HG03520 (cell line): Measurements from ENCODE around the gene VSTM2B.

Experiments
- ATAC-seq: cut with Tn5 transposase; IDR thresholded peaks from one replicate; pipeline ENCODE4 v1.9.1; 2021; ENCODE audit warnings: mild to moderate bottlenecking, moderate library complexity; ENCODE audit not compliant: unreplicated experiment

VSTM2B gene

DNA sequence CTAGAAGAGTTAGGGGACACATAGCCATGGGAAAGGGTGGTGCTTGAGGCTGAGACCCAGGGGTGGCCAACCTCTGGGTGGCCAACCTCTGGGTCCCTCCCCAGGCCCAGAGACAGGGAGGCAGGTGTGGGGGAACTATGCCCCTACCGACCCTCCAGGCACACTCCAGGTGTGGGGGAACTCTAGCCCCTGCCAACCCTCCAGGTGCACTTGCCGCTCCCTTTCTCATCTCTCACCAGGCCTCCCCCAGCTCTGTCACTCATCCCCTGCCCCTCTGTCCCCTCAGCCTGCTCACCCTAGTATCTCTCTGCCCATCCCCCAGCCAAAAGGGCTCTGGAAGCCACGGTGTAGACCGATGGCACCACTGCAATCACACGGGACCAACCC, 10.6 kb upstream of the VSTM2B start:
- no peak for ATAC-seq

DNA sequence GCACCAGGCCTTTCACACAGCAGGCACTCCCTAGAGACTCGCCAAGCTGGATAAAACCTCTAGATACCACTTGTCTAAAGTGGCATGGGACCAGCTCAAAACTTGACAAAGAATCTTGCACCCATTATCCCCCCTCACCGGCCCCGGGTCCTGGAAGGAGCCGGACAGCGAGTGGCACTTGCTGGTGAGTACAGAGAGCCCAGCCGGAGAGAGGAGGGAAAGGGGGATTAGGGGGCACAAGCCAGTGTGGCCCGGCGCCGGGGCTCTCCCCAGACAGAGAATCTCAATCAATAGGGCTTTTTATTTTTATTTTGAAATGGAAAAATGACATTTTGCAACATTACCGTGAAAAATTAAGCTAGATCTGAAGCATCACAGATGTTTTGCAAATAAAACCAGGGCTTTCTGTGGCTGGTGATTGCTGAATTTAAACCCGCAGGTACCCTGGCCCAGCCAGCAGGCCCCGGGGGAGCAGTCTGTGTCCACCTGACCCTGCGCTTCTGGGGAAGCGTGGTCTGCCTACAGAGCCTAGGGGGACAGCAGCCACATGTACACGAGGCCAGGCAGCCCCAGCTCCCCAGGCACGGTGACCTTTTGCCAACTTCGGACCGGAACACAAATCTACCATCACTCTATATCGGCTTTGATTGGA, 10.0 kb upstream of the VSTM2B start:
- ATAC-seq, result no peak

DNA sequence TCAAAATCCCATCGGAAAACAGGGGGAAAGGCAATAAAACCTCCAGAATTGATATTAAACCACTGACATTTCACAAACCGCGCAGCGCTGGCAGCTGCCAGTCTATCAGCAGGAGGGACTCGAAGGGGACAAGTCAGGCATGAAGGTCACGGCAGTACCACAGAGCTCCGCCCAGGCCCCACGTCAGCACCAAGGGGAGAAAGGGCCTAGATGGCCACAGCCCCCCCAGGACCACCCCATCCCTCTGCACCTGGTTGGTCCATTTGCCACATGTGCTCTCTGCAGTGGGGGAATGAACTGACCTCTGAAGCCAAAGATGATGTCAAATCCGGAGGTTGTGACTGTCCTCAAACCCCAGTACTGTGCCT, 9.5 kb upstream of the VSTM2B start:
- ATAC-seq, result no peak

DNA sequence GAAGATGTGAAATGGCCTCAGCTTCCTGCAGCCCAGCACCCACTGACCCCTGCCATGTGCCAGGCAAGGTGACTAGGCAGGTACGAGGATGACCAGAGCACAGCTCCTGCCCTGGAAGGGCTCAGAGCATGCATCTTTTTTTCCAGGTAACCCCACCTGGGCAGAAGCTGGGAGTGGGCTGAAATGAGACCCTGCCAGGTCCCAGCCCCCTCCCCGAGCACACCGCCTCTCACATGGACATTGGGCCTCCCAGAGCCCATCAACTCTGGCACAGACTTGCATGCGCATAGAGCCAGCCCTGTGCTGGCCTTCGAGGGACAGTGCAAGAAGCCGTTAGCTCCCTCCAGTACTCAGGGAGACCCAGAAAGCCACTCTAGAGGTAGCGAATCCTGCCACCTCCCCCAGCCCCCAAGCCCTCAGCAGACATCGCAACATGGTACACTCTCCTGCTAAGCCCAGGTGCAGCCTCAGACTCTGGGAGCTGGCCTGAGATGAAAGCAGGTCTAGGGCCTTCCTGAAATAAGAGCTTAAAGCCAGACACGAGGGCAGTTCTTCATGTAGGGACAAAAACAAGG, 8.9 kb upstream of the VSTM2B start:
- ATAC-seq, result no peak

DNA sequence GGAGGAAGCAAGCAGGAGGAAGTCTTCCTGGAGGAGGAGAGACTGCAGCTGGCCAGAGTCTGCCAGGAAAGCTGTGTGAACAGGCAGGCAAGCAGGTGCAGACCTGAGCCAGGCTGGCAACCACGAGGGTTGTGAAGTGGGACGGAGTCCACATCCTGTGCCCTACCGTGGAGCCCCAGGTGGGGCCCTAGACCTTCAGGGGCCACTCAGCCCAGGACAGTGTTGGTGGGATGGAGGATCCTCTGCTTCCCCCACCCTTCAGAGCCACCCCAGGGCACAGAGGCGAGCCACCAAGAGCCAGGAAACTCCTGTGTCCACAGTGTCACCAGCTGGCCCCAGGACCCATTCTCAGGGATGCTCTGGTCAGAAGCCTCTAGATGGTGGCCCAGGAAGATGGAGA, 8.4 kb upstream of the VSTM2B start:
- no peak for ATAC-seq

DNA sequence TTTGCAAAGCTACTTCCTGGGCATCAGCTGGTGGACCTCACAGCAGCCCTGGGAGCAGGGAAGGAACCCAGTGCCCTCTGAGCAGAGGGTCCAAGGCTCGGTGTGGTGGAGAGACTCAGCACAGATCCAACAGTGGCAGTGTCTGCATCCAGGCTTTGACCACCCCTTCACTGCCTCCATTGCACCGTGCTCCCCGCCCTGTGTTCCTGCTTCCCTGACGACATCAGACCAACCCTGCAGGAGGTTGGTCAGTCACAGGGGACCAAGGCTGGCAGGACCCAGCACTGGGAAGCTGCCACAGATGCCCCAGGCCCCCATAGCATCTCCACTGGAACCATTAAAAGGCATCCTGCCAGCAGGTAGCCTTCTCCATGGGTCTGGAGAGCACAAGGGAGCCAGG, 7.8 kb upstream of the VSTM2B start:
- ATAC-seq, result no peak

DNA sequence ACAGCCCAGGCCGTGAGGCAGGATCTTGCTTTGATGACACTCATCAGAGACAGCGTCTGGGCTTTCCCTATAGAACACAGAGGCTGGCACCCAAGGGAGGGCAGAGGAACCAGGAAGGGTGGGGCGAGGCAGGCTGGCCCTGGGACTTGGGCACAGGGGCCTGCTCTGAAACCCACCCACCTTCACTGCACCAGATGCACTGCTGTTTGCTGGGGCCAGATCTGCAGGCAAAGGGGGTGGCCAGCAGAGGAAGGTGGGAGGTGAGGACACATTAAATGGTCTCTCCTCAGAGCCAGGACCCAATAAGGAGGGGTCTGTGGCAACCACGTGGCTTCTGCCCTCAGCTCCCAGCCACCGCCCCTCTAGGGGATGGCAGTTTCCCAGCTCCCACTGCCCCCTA, 6.6 kb upstream of the VSTM2B start:
- ATAC-seq, result no peak

DNA sequence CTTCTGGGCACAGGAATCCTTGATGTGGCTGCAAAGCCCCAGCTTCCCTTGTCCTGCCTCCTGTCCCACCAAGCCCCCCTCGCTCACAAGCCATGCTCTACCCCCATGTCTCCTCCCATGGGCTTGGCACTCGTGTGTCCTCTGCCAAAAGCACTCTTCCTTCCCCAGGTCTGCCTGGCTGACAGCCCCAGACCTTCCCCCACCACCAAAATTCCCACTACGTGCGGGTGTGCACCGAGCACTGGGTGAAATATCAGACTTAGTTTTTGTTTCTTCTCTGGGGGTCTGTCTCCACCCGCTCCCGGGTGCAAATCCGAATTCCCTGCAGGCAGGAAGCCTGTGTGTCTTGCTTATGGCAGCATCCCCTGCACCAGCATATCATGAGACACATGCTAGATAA, 5.9 kb upstream of the VSTM2B start:
- ATAC-seq, result no peak

DNA sequence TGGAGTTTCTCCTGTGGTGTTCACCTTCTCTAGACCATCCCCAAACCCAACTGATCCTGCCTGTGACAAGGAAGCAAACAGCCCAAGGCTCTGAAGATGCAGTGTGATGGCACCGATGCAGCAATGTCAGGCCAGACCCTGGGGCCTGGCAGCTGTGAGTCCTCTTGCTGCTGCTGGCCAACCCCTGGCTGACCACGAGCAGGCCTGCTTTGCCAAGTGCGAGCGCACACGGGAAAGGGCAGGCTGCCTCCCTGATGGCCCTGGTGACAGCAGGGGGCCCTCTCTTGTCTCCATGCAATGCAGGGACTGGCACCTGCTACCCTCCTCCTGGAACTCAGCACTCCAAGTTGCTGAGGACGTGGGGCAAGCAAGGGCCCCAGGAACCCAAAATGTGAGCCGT, 5.4 kb upstream of the VSTM2B start:
- ATAC-seq, result no peak

DNA sequence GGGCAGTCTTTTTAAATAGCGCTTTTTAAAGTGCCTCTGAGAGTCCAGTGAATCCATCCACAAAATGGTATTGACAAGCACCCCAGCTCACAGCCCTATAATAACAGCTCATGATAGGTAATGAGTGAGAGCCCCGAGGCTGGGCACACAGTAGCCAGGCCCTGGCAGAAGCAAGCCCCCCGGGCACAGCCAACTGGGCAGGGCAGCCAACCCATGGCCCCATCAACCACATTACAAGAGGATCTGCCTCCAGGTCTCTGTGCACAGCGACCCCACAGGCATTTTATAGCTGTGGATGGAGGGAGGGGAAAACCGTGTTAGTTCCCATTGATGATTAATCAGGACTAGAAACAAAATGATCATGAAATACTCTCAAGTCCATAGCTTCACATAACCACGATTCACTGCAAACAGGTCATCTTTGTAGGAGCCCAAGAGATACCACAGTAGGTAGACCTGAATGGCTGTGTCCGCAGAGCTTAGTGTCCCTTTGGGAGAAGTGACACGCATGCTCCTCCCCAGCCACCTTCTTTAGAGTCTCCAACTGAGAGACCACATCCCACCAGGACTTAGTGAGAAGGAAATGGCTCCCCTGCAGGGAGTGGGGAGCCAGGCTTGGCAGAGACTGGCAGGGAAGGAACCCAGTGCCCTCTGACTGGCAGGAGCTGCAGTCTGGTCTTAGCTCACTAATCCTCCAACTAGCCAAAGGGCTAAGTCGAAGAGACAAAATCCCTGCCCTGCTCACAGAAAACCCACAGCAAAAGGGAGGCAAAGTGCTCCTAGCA, 4.3 kb upstream of the VSTM2B start:
- ATAC-seq, result no peak

DNA sequence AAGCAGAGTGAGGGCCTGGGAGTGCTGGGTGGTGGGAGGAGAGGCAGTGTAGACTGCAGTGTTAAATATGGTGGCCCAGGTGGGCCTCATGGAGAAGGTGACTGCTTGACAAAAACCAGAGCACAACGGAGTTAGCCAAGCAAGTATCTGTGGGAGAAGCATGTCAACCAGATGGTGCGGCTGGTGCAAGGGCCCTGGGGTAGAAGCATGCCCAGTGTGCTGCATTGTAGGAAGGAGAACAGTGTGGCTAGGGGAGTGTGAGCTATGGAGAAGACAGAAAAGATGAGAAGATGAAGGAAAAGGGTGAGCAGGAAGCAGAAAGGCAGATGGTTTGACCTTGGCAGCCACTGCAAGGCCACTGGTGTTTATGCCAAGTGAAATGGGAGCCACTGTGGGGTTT, 2.2 kb upstream of the VSTM2B start:
- ATAC-seq, result no peak

DNA sequence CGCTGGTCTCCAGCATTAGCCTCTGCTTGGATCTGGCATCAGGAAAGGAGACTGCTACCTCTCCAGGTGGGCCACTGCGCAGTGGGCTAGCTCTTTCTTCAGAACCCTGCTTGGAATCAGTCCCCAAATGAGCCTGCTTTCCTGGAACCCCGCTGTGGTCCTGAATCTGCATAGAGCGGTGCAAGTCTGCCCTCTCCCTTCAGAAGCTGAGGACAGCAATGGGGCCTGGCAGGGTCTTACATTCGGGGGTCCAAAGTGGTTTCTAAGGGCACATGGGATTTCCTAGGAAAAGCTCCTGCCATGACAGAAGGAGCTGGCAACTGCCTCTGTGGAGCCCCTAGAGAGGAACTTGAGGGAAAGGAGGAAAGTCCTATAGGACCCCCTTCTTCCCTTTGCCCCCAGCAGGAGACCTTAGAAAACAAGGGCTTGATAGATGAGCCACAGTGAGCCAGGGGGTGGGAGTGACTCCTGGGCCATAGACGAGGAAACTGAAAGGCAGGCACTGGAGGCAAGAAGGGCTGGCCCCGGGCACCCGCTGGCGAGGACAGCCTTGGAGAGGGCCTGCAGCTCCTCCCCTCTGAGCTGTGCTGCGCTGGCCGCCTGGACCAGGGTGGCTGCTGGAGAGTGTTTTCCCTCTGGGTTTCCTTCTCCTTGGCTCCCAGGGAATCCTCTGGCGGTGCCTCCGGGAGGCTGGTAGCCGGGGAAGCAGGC, 1.4 kb upstream of the VSTM2B start:
- ATAC-seq, result no peak

DNA sequence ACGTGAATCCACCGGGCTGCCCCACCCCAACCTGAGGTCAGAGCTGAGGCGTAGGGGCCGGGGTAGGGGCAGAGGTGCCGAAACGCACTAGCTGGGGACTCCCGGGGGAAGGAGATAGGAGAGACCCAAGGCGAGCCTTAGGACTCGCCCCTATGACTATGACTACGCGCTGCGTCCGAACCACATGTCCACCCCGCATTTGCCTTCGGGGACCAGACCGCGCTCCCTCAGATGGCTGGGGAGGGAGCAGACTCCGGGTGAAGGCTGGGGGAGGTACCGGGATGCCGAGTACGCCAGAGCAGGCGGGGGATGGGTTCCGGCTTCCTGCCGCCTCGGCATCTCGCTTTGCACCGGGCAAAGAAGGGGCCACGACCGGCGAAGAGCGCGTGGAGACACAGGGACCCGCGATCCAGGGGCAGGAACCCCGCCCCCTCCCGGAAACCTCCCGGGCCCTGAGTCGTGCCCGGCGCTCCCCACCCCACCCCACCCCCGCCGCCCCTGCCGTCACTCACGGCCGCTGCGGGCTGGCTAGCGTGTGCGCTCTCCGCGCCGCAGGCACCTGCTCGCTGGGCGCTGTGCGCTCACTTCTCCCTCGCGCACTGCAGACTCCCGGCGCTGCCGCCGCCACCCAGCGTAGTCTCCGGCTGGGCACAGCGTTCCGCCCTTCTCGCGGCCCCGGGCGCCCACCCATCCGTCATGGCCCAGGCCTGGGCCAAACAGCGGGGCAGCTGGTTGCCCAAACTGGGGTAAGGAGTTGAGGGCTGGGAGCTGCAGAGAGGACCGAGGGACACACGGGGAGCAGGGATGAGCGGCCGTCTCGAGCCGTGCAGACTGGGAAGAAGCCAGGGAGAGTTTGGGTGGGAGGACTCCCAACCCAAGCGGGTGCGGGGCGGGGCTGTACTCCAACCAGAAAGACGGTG, 622 bp upstream of the VSTM2B start:
- no peak for ATAC-seq

DNA sequence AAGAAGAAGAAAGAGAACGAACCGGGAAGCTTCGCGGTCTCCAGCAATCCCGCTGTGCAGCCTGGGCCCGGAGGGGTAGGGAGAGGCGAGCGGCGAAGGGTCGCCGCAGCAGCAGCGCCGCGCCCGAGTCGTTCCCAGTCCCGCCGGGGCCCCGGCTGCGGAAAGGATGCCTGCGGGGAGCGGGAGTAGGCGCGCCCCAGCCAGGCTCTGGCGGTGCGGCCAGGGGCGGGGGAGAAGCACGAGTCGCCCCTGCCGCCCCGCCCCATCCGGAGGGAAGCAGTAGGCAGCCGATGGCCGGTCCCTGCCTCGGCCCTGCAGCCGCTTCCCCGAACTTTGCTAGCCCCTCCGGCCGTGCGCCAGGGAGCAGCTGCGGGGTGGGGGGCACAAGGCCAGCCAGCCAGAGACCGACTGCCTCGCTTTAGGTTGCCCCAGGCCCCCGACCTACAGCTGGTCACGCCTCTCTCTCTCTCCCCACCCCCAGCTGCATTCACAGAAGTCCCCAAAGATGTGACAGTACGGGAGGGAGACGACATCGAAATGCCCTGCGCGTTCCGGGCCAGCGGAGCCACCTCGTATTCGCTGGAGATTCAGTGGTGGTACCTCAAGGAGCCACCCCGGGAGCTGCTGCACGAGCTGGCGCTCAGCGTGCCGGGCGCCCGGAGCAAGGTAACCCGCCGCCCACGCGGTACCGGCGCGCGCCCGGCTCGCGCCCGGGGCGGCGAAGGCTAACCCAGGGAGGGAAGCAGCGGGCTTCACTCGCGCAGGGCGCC, 1.1 kb downstream of the VSTM2B start:
- ATAC-seq, result no peak

DNA sequence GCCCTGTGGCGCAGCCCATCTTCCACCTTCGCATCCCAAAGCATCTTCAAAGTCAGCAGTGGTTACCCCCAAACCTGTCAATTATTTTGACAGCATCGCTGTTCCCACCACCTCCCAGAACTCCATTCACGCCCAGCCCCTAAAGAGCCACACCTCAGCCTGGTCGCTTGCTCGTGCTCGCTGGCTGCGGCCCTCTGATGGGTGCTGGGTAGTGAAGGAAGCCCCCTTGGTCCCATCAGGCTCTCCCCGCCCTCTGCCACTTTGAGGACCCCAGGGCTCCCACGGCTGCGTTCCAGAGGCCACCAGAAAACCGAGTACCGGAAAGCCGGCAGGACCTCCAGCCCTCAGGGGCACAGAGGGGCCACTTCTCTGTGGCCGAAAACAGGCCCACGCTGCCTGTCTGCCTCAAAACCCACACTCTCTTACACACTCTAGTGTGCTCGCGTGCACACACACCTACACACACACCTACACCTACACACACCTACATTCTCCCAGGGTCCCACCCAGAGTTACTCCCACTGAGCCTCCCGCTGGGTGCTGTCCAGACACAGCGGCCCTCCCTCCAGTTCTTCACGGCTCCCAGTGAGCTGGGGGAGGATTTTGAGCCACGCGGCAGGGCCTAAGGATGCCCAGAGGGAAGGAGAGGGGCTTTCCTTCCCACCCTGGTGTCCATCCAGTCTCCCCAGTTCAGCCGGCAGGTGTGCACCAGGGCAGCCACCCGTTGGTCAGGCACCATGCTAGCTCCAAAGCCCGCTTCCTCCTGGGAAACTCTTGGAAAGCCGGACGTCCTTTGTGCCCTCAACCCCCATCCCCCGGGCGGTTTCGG, 1.9 kb downstream of the VSTM2B start:
- no peak for ATAC-seq

DNA sequence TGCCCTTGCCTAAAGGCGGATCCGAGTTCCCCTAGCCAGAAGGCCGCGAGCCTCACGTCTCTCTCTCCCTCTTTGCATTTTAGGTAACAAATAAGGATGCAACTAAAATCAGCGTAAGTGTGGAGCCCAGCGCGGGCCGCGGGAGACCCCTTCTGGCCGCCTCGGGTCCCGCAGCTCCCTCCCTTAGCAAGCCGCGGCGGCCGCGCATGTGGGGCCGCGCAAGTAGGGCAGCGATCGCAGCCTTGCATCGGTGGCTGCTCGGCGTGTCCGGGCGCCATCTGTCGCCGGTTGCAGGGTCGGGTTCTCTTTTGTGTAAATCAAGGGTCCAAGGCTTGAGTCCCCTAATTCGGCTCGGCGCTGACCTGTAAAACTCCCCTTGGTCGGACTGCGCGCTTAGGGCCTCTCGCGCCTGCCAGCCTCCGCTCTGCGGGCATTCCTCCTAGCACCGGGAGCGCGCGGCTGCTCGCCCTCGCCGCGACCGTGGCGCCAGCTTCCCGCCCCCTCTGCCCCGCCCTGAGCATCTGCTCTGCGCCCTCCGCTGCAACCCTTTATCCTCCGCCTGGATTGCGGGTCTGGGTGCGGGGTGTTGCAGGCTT, 2.7 kb downstream of the VSTM2B start:
- ATAC-seq, result no peak

DNA sequence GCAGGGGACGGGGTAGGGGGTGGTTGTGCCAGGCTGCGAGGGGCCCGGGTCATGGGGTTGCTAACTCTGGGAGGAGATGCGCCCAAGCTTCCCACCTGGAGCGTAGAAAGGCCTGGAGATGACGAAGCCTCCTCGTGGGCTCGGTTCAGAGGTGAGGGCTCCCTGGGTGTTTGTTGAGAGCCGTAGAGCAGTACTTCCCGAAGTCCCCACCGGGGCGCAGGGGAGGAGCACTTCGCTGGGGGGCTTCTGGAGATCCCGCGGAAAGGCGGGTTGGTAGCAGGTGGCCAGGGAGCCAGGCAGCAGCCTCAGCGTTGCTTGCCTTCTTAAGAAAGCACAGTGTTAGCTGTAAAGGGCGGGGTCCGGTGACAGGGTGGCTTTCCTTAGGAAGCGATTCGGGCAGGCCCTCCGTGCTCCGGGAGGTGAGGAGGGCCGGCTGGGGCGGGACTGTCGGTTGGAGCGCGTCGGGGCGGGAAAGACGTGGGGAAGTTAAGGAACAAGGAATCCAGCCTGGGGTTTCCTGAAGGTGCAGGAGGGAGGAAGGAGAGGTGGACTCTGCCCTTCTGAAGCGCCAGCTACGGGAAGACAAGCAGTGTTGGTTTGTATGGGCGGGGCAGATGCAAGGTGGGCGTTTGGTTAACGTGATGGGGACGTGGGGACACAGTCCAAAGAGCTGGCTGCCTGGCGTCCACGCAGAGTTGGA, 3.3 kb downstream of the VSTM2B start:
- no peak for ATAC-seq
